ENCODE data around the gene CLDN1.
"Not testable (repeated sequence)": the region's sequence is repeated elsewhere in the genome, so short reads cannot be mapped to it uniquely, and the experiment has no call there.

Gene CLDN1

GRCh38 chr3:190291994-190292584, 30.2 kb downstream of the CLDN1 start:
- ATAC-seq: no peak

DNA sequence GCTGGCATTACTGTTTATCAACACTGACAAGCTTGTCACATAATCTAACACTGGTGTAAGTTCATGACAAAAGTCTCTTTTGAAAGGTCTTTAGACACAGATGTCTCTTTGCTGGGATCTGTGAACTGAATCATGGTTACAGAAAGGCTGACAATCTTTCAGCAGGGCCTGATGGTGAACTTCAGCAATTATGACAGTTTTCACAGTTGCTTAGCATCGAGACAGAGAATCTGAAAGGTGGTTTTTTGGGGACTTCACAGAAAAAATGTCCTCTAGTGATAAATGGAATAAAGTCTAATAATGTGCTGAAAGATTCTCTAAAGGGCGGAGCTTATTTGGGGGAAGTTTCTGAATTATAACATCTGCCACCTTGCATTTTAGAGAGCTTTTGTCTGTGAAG, 32.3 kb downstream of the CLDN1 start:
- no peak for ATAC-seq

DNA sequence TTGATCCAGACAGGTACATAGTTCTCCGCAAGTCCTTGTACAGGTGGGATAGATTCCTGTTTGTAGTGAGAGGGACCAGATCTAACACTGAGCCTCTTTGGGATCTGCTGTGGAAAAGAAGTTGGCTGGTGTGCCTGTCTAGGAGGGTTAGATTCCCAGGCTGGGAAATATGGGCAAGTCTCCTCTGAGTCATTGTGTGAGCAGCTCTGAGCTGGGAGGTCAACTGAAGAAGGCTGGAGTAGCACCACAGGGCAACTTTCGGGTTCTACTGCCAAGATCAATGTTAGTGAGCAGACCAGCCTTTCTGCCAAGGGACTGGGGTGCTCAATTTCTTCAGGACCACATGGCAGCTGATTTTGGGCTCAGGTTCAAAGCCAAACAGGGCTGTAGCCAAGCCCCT, 33.4 kb downstream of the CLDN1 start:
- ATAC-seq: no peak

- ATAC-seq: no peak
These were observed 36.2 kb downstream of the CLDN1 start for GRCh38 chr3:190286014-190286413.

DNA sequence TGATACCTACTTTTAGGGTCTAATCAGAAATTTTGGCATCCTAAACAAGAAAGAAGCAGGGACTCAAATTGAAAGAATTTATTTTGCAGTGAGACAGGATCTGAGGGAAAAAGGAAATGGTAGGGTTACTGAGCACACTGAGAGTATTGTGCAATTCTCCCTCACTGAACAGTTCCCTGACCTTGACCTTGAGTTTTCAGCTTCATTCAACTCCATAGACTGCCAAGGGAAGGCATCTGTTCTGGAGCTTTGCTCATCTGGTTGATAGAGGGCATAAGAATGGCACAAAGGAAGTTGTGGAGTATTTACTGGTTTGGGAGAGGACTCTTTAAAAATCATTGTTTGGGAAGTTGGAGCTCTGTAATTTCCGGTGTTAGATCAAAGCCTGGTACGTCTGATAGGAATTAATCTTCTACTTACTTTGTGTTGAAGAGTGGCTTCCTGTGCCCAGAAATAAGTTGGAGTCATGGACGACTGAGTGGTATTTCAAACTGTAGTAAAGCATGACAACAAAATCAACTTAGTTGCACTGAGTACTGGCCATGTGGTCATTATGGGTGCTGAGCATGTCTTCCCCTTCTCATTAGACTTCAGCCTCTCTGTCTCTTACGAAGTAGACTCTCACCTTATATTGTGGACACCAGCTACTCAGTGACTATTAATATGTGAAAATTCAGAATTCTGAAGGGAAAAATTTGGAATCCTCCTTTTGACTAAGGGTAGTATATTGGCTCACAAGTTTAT, 40.8 kb downstream of the CLDN1 start:
- no peak for ATAC-seq

GRCh38 chr3:190279690-190280089, 42.6 kb downstream of the CLDN1 start:
- ATAC-seq: no peak

DNA sequence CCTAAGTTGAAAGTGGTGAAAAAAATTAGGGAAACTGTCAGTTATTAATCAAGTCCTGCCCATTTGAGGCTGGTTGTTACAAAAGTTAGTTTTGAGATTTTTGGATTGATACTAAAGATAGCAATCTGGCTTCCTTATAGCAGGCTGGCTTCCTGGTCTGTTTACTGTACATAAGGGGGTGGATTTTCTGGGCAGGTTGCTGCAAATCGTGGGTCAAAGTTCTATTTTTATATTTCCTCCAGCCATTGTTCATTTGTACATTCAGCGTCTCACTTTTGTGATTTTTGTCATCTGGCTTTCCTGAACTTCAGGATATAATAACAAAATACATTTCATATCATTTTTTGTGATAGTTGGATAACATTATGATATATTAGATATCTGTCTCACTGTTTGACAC, 49.5 kb downstream of the CLDN1 start:
- ATAC-seq: no peak

DNA sequence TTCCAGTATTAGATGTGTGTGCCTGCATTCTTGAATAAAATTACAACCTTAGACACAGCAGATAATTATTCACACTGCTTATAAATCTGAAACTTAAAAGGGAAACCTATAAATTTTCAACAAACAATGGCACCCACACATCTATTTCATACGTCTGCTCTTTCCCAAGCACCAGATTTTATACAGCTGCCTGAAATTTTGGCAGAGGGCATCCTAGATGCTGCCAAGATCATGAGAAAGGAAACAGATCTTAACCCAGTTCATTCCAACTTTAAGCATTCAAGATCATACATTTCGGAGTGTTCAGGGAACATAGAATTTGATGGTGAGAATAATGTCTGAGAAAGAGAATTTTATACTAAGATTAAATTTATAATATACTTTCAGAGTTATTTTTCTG, 53.1 kb downstream of the CLDN1 start:
- ATAC-seq: no peak

- not testable (repeated sequence) for ATAC-seq
These were observed 54.8 kb downstream of the CLDN1 start for GRCh38 chr3:190267464-190267863.

- ATAC-seq: no peak
These were observed 55.3 kb downstream of the CLDN1 start for GRCh38 chr3:190266913-190267290.

DNA sequence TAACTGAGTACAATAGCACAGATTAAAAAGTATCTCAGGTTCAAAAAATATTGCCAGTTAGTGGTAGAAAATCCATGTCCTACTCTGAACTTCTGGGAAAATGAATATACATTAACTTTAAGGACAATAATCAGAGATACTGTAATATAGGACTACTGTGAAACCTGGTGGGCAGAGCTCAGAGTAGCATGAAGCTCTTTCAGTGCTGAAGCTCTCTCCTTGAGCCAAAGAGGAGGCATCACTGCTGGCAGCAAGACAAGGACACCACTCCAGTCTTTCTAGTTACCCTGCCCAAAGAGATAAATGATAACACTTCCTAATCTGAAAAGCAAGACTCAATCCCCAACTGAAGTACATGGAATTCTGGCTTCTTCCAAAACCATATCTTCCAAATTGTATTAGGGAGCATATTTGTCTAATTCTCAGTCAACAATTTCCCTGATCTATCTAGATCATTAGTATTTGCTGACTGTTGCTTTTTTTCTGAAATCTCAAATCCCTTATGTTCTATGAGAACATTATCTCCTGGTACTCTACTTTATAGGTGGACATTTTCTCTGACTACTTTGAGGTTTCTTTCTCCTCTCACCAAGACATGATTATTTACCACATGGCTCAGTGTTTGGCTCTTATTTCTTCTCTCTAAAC, 55.9 kb downstream of the CLDN1 start:
- ATAC-seq: no peak

DNA sequence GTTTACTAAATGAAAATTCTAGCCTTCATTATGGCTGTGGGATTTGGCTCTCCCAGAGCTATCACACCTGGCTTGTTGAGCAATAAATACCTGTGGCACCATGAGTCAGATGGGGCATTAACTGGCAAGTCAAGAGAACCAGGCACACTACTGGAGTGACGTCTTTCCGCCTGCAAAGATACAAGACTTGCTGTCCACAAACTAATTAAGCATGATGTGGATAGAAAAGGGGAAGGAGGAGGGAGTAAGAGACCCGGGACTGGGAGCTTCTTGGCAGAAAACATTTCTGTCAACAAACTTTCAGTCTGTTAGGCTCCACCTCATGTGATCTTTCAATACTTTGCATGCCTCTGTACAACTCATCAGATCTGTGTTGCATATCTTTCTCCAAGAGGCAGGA, 56.5 kb downstream of the CLDN1 start:
- ATAC-seq: no peak

- ATAC-seq: no peak
These were observed 57.1 kb downstream of the CLDN1 start for GRCh38 chr3:190265126-190265525.

GRCh38 chr3:190261740-190262139, 60.5 kb downstream of the CLDN1 start:
- no peak for ATAC-seq

DNA sequence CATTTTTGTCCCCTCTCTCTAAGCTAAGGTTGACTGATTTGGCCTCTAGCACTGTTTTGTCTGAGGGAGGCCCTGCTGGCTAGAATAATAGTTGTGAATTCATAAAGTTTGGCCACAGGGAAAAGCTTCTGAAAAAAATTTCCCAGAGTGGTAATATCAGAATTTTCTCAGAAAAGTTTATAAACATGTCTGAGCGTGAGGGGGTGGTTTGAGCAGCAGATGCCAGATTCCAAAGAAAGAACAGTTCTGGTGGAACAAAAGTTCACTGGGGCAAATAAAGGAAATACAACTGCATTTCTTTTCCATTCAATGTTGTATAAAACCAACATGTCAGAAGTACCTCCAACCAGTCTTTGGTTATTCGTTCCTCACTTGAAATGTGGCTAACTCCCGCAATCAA, 61.2 kb downstream of the CLDN1 start:
- ATAC-seq: no peak

DNA sequence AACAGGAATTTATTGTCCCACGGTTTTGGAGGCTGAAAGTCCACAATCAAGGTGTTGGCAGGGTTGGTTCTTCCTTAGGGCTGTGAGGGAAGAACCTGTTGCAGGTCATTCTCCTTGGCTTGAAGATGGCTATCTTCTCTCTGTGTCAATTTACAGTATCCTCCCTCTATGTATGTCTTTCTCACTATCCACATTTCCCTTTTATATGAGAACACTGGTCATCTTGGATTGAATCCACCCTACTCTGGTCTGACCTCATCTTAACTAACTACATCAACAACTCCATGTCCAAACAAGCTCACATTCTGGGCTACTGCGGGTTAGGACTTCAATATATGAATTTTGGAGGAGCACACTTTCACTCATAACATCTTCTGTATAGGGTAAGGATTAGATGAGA, 61.9 kb downstream of the CLDN1 start:
- ATAC-seq: no peak

- ATAC-seq: no peak
These were observed 63.6 kb downstream of the CLDN1 start for GRCh38 chr3:190258634-190259033.

Measured in activated CD4-positive, CD25-positive, alpha-beta regulatory T cell treated with anti-CD3 and anti-CD28 coated beads, Interleukin-2, amount 50 U/mL, for 24 hours (primary cell).